Nephron (organoid): Measurements from ENCODE around the gene ARHGEF3.
A peak's percentile ranks its signal among the peaks of the same experiment; 100 is the strongest.

Experiments
- H3K27ac Mint-ChIP-seq, 3 experiments: 2 replicates each; pipeline ENCODE4 v1.8.0; 2020; ENCODE audit warnings: mixed read lengths in 3 of 3, mild to moderate bottlenecking in 2 of 3, moderate library complexity in 1 of 3
- H3K27me3 Mint-ChIP-seq: 2 replicates; pipeline ENCODE4 v1.8.0; 2021; ENCODE audit warnings: low read depth, mild to moderate bottlenecking, moderate library complexity, mixed read lengths
- H3K36me3 Mint-ChIP-seq: 2 replicates; pipeline ENCODE4 v1.8.0; 2020; ENCODE audit warnings: low read depth, mixed read lengths
- H3K4me1 Mint-ChIP-seq: 2 replicates; pipeline ENCODE4 v1.8.0; 2020; ENCODE audit warnings: mixed read lengths
- H3K4me3 Mint-ChIP-seq, 3 experiments: 2 replicates each; pipeline ENCODE4 v1.8.0; 2020; ENCODE audit warnings: mild to moderate bottlenecking in 3 of 3, mixed read lengths in 3 of 3, moderate library complexity in 2 of 3
- H3K9me3 Mint-ChIP-seq: 2 replicates; pipeline ENCODE4 v1.8.0; 2020; ENCODE audit warnings: mixed read lengths
- TF ChIP-seq, protein P1 (sequence below), 3 experiments: fragments of 200-600 bp; sonication (generic); IDR thresholded peaks; one replicate each; pipeline ENCODE4 v1.5.0; 2021; ENCODE audit warnings: antibody characterized with exemption in 3 of 3; ENCODE audit not compliant: unreplicated experiment in 3 of 3

ARHGEF3 gene

DNA sequence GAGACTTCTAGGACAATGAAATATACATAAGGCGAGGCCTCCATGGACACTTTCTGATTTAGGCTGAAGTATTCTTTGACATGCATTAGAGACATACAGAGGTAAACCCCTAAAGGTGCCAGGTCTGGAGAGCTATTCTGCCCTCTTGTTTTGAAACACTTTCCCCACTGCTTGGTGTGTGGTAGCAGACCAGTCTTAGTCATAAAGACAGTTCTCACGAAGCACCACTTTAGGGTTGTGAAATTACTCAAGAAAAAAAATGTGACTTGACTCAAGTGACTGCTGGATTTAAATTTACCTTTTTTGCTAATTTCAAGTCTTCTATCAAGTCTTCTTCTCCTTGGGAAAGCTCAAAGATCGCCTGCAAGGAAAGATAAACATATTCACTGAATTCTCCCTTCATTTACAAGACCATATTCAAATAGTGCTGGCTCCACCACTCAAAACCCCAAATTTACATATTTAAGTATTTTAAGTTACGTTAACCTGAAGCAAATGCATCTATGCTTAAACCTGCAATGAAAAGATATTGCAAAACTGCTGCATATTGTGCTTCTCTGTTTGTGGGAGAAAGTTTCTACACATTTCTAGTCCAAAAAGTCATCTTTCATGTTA, 48.4 kb downstream of the ARHGEF3 start:
- TF ChIP-seq, protein P1, sequence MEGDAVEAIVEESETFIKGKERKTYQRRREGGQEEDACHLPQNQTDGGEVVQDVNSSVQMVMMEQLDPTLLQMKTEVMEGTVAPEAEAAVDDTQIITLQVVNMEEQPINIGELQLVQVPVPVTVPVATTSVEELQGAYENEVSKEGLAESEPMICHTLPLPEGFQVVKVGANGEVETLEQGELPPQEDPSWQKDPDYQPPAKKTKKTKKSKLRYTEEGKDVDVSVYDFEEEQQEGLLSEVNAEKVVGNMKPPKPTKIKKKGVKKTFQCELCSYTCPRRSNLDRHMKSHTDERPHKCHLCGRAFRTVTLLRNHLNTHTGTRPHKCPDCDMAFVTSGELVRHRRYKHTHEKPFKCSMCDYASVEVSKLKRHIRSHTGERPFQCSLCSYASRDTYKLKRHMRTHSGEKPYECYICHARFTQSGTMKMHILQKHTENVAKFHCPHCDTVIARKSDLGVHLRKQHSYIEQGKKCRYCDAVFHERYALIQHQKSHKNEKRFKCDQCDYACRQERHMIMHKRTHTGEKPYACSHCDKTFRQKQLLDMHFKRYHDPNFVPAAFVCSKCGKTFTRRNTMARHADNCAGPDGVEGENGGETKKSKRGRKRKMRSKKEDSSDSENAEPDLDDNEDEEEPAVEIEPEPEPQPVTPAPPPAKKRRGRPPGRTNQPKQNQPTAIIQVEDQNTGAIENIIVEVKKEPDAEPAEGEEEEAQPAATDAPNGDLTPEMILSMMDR (IDR thresholded peaks at IDR 0.05; ENCODE audit: unreplicated experiment in 3 of 3), result no peak
- Mint-ChIP-seq H3K4me1 (peaks cover 57% of the 10 kb centered on the region), H3K36me3 (peaks cover 62% of the 10 kb centered on the region), H3K27me3 (no peaks in the 10 kb centered on the region), H3K4me3 (no peak overlapping the region), H3K9me3 (no peaks in the 10 kb centered on the region), H3K27ac (peak overlapping the region in 1 of 3 experiments; percentile 19)

DNA sequence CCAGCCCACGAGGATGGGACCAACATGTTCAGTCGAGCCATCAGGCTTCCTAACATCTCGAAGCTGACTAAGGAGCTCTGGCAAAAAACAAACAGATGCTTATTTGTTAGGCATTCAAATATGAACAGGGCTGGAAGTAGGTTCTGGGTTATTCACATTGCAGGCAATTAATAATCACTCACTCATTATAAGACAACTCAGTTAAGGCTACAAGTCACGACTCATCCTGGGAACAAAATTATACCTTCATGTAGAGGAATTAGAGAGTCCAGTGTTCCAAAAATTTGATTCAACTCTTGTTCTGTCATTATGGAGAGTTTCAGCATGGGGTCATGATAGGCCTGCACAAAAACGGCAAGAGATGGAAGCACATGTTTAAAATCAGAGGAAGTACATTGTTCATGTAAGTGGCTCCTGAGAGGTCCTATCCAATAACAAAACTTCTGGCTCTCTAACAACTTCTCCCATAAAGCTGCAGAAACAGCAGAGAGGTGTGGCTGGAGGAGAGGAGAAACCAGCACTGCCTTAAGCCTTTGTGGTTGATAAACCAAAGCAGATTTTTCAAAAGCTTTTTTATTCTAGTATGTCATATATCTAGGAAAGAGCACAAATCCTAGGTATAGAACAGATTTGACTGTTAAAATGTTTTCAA, 50.6 kb downstream of the ARHGEF3 start:
- Mint-ChIP-seq H3K27me3 (no peaks in the 10 kb centered on the region), H3K27ac (peak overlapping the region in 2 of 3 experiments; percentile 6 to 76), H3K9me3 (no peaks in the 10 kb centered on the region), H3K36me3 (peaks cover 55% of the 10 kb centered on the region), H3K4me3 (no peak overlapping the region), H3K4me1 (peaks cover 50% of the 10 kb centered on the region)
- TF ChIP-seq, protein P1 (IDR thresholded peaks at IDR 0.05; ENCODE audit: unreplicated experiment in 3 of 3), result no peak

DNA sequence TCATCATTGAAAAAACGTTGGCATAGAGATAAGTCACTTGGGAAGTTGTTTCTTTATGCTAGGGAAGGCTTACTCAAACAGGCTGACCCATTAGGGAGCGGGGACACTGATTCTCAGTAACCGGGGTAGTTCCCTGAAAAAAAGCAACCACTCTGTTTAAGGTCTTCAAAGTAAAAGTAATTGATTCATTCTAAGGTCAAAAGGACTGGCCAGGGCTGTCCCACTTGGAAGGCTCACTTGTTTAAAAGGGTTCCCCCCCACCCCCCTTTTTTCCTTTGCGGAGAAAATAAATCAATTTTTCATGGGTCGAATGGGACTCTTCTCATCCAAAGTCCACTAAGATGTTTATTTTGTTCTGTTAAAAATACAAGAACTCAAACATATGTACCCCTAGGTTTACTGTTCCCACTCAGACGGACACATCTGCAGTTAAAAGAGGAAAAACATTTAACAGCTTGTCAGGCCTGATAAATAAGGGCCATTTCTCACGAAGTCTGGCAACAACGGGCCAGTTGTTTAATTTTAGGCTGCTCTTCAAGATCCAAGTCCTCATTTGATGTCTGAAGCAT, 53.0 kb downstream of the ARHGEF3 start:
- Mint-ChIP-seq H3K36me3 (peaks cover 65% of the 10 kb centered on the region), H3K4me1 (peaks cover 39% of the 10 kb centered on the region), H3K27ac (peak overlapping the region; percentile 63 to 90 (median 82)), H3K9me3 (no peaks in the 10 kb centered on the region), H3K4me3 (no peak overlapping the region), H3K27me3 (peaks cover 6% of the 10 kb centered on the region)
- TF ChIP-seq, protein P1 (IDR thresholded peaks at IDR 0.05; ENCODE audit: unreplicated experiment in 3 of 3), result no peak

DNA sequence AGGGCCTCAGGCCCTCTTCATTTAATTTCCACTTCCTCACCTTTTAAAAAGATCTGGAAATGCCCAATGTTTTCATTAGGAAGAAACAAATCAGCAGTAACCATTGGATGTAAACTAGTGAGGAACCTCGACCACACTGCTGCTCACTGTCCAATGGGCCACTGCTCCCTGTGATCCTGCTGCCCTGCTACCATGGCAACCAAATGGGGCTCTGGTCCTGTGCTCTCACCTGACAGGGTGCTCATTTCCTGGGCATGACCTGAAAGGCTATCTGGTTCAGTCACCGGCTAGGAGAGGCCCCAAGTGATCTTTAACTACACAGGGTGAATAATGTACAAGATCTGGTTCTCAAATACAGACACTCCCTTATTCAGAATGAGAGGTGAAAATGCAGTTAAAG, 54.6 kb downstream of the ARHGEF3 start:
- Mint-ChIP-seq H3K9me3 (no peaks in the 10 kb centered on the region), H3K27me3 (peaks cover 6% of the 10 kb centered on the region), H3K36me3 (peaks cover 63% of the 10 kb centered on the region), H3K27ac (peak overlapping the region in 1 of 3 experiments; percentile 90), H3K4me1 (peaks cover 46% of the 10 kb centered on the region), H3K4me3 (no peak overlapping the region)
- TF ChIP-seq, protein P1 (IDR thresholded peaks at IDR 0.05; ENCODE audit: unreplicated experiment in 3 of 3), result no peak

DNA sequence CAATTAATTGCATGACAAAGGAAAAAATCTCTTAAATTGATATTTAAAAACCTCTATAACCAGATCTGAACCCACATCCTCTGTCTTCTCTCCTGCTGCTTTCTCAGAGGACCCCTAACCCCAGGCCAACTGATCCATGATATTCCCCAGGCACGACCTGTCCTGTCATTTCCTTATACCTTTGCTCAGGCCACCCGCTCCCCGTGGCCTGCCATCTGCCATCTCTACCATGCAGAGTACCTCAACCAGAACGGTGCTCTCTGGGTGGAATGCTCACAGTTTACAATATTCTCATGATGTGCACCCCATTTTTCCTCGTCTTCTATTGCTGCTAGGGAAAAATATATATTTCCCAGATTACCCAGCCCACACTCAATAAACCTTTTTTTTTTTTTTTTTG, 57.7 kb downstream of the ARHGEF3 start:
- peaks cover 32% of the 10 kb centered on the region for H3K4me1 Mint-ChIP-seq

More for the DNA sequence above, 57.7 kb downstream of the ARHGEF3 start:
- TF ChIP-seq, protein P1 (IDR thresholded peaks at IDR 0.05; ENCODE audit: unreplicated experiment in 3 of 3), result no peak
- Mint-ChIP-seq H3K4me3 (no peak overlapping the region), H3K27ac (peak overlapping the region; percentile 37 to 89 (median 76)), H3K36me3 (peaks cover 46% of the 10 kb centered on the region), H3K9me3 (no peaks in the 10 kb centered on the region), H3K27me3 (peaks cover 6% of the 10 kb centered on the region)
